HG03159 (cell line): Measurements from ENCODE around the gene KICS2.
A peak's percentile ranks its signal among the peaks of the same experiment; 100 is the strongest.
"Not testable (repeated sequence)": the region's sequence is repeated elsewhere in the genome, so short reads cannot be mapped to it uniquely, and the experiment has no call there.

Experiments
- ATAC-seq: cut with Tn5 transposase; IDR thresholded peaks from one replicate; pipeline ENCODE4 v1.9.1; 2021; ENCODE audit warnings: mild to moderate bottlenecking, moderate library complexity; ENCODE audit not compliant: unreplicated experiment

Gene KICS2

DNA sequence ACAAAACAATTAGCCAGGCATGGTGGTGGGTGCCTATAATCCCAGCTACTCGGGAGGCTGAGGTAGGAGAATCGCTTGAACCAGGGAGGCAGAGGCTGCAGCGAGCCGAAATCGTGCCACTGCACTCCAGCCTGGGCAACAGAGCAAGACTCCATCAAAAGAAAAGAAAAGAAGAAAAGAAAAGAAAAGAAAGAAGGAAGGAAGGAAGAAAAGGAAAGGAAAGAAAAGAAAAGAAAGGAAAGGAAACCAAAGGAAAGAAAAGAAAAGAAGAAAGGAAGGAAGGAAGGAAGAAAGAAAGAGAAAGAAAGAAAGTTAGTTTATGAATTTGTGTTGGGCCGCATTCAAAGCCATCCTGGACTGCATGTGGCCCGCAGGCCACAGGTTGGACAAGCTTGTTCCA is 4.5 kb downstream of the KICS2 start:
- ATAC-seq: not testable (repeated sequence)

DNA sequence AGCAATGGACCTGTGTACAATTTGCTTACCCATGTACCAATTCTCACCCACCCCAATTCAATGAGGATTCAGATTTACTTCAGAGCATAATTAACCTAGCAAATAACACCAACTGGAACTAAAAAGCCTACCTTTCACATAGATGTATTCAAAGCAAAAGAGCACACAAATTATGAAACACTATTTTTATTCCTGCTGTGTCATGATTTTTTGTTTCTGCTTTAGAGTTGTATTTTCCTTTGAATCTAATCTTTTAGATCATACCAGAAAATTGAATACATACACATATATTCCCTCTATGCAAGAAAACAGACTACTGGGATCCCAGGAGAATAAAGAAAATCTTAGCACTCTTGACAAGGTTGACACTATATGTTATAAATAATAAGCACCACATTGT is 5.9 kb downstream of the KICS2 start:
- ATAC-seq: no peak

DNA sequence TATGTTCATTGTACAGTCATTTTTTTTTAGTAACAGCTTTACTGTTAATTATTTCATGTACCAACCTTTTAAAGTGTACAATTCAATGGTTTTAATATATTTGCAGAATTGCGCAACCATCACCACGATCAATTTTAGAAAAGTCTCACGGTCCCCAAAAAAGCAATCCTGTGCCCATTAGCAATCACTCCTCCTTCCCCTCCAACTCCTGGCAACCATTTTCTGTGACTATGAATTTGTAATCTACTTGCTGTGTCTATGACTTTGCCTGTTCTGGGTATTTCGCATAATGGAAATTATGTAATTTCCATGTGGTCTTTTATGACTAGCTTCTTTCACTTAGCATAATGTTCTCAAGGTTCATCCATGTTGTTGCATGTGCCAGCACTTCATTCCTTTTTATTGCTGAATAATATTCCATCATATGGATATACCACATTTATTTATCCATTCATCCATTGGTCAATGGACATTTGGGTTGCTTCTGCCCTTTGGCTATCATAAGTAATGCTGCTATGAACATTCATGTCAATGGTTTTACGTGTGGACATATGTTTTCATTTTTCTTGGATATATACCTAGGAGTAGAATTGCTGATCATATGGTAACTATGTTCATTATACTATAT is 9.9 kb downstream of the KICS2 start:
- ATAC-seq: no peak

DNA sequence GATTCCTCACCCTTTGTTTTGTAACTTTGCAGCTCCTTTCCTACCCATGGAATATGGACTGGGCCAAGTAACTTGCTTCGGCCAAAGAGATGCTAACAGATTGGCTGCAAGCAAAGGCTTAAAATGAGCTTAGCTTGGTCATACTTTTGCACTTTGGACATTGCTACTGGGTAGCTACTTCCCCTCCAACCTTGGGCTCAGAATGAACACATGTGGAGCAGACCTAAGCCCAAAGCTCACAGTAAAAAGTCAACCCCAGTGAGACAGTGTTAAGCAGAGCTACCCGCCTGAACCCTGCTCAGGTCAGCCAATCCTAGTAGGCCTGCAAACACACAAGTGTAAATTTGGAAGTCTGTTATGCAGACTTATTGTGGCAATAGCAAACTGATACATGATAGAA is 14.6 kb downstream of the KICS2 start:
- no peak for ATAC-seq

DNA sequence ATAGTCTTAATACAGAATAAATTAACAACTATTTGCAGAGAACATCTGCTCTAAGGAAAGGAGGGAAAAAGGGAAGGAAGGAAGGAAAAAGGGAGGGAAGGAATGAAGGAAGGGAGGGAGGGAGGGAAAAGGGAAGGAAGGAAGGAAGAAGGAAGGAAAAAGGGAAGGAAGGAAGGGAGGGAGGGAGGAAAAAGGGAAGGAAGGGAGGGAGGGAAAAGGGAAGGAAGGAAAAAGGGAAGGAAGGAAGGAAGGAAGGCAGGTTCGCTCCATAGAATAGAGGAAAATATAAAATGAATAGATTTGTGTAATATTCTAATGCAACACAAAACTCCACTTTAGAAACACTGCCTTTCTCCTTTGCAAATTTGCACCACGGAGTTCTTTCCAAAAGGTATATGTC is 16.6 kb downstream of the KICS2 start:
- no peak for ATAC-seq

DNA sequence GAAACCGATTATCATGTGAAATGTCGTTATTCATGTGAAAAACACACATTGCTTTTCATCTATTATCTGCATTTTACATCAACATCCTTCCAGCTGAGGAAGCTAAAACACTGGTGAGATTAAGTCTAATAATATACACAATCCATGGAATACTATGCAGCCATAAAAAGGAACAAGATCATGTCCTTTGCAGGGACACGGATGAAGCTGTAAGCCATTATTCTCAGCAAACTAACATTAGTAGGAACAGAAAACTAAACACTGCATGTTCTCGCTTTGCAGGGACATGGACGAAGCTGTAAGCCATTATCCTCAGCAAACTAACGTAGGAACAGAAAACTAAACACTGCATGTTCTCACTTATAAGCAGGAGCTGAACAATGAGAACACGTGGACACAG is 18.3 kb downstream of the KICS2 start:
- no peak for ATAC-seq

DNA sequence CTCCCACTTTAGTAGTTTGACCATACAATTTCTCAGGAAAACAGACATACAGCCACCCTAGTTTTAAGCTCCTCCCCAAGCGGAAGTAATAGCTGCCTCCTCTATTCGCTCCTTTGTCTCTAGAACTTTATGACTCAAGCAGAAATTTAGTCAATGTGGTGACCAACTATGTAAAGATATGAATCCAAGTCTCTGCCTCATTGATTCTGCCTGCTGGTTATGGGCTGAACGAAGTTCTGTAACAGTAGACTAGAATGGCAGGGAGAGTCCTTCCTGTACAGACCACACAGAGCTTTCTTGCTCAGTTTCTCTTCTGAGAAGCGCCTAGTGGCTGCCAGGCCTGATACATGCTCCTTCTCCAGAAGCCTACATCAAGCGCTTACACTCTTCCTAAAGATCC is 19.1 kb downstream of the KICS2 start:
- no peak for ATAC-seq

DNA sequence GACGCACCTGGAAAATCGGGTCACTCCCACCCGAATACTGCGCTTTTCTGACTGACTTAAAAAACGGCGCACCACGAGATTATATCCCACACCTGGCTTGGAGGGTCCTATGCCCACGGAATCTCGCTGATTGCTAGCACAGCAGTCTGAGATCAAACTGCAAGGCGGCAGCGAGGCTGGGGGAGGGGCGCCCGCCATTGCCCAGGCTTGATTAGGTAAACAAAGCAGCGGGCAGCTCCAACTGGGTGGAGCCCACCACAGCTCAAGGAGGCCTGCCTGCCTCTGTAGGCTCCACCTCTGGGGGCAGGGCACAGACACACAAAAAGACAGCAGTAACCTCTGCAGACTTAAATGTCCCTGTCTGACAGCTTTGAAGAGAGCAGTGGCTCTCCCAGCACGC is 26.3 kb downstream of the KICS2 start:
- not testable (repeated sequence) for ATAC-seq

DNA sequence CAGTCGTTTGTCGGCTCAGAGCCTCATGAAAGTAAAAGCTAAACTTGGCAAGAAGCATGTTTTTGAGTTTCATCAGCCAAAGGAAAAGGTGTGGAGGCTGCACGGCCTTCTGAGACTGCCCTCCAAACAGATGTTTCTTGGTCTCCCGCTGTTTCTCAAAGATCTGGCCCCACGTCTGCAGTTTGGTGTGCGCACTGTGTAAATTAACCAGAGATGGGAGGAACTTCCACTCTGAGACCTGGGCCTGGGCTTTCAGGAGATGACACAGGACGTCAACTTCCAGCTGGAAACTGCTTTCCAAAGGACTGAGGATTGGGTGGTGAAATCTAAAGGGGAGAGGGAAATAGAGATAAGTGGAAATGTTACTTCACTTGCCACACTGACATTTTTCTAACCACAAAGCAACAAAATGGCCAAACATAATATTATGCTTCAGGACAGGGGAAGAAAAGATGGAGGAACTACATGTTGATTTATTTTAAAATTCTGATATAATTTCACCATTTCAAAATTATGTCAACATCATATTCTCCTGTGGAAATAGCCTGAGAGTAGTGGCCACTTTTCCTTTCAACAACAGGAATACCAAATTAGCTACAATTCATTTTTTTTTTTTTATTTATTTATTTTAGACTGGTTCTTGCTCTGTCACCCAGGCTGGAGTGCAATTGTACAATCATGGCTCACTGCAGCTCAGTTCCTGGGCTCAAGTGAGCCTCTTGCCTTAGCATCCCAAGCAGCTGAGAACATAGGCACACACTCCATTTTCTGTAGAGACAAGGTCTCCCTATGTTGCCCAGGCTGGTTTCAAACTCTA is 27.6 kb downstream of the KICS2 start:
- ATAC-seq: no peak

DNA sequence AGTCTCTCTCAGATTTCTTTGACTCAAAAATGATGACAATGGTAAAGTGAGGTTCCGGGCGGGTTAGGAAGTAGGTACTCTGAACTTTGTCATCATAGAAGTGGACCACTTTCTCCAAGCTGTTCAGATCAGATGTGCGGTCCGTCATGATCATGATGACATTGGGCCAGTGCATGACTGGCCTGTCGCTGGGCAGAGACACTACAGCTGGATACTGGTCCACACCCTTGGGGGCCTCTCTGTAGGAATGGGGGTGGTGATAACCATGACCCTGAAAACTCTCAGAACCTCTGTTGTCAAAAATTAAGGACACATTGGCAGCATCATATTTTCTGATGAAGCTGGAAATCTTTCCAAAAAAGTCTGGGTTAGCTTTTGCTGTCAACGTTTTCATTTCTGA is 28.2 kb downstream of the KICS2 start:
- no peak for ATAC-seq

DNA sequence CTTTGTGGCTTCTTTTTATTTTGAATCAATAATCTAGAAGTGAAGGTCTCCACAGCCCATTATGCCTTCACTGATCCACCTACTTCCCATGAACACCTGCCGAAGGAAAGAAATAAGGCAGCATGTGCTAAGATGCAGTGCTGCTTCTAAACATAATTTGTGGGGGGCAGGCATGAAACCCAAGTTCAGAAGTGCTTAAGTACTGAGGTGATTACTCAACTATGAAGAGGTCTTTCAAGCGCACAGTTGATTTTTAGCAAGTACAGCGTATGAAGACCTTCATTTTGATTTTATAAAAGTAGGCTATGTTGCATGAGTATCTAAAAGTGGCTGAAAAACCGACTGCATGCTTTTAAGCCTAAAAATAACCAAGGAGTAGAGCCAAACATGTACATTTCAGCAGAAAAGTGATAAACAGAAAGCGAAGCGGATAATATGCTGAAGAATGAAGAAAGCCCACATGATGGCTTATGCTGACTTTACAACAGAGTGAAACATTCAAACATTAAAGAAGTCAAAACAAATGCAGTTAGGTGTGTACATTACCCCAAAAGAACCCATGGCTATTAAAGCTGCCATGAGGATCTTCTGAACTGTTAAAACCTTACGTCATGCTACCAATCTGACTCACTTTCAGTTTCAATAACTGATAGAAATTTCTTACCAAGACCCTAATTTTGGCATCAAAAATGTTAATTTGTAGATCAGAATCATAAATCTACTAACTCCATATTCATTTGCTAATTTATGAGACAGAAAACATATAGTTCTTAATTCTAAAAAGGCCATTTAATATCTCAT is 29.3 kb downstream of the KICS2 start:
- ATAC-seq: peak; percentile 97

DNA sequence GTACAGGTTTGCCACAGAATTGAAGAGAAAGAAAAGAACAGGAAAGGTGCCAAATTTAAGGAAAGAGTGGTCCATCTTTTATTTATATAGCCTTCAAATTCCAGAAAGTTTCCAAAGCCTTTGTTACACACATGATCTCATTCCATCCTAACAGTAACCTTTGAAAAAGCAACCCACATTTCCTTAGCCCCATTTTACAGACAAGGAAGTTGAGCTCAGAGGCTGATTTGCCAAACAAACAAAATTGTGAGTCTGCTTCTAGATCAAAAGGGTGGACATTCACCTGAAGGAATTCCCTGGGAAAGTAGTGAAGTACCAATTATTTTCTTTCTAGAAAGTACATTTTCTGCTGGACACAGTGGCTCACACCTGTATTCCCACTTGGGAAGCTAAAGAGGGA is 32.0 kb downstream of the KICS2 start:
- no peak for ATAC-seq

DNA sequence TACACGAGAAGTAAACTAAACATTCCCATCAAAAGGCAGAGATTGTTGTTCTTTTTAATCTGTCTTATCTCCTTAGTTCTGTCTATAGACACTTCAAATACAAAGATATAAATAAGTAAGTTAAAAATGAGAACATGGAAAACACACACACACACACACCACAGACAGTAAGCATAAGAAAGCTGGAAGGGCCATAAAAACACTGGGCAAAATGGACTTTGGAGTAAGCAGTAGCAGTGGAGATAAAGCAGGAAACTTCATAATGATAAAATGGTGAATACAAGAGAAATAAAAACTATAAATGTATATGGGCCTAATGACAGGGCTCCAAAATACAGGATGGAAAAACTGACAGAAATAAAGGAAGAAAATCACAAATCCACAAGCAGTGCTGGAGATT is 32.6 kb downstream of the KICS2 start:
- ATAC-seq: no peak

DNA sequence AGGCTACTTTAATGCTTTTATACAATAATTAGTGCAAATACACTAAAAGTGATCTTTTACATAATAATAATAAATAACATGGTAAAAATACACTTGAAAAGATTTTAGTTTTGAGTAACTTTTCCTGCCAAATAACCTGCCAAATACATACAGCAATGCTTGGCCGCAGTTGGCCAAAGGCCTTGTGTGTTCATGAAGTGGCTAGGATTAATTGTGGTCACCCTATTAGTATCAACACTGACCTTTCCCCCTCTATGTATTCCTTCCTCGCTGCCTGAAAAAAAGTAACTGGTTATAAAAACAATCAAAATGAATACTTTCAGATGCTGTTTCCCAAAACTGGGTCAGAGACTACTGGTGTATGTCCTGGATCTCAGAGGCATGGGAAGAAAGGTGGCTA is 34.3 kb downstream of the KICS2 start:
- no peak for ATAC-seq

DNA sequence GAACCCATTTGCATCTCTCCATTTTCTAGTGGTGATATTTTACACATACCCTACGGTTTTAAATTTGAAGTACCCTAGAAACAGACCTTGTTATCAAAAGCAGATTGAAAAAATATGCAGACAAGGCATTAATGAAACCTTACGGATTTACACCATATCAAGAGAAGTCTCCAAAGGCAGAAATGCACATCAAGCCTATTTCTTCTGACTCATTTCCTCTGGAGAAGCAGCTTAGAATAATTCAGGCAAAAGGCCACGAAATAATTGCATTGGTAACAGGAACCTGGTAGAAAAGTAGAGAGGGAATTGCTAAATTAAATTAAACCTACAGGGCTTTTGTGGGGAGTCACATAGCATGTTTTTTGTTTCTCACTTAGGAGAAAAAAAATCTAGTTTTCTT is 34.7 kb downstream of the KICS2 start:
- ATAC-seq: no peak

DNA sequence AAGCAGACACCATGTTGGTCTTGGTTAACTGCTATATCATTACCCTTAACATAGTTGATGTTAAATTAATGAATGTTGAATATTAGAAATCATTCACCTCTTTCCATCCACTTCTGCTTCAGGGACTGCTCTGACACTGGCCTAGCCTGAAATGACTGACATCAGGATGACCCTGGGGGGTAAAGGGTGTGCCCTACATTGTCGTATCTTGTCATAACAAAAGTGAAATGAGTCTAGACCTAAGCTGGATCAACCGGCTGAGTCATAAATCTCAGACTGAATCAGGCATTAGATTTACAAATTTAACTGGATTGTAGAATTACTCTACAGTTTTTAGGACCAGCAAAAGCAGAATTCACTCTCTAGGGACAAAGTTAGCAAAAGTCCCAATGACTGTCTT is 35.3 kb downstream of the KICS2 start:
- peak; percentile 90 for ATAC-seq

DNA sequence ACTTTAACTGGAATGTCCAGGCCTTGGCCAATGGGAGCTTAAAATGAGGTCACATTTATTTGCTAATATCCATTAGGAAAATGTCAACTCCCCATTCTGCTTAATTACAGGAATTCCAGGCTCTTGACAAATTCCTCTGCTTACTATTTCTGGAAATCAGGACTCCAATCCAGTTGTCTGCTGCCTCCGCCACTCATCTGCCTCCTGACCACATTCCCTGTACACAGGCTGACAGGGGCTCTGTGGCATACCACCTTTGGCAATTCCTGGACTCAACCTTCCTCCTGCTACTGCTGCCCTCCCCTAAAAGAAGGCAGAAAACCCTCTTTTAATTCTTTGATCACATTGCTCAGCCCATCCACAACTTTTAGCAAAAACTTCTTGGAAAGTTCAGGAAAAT is 37.9 kb downstream of the KICS2 start:
- ATAC-seq: no peak

DNA sequence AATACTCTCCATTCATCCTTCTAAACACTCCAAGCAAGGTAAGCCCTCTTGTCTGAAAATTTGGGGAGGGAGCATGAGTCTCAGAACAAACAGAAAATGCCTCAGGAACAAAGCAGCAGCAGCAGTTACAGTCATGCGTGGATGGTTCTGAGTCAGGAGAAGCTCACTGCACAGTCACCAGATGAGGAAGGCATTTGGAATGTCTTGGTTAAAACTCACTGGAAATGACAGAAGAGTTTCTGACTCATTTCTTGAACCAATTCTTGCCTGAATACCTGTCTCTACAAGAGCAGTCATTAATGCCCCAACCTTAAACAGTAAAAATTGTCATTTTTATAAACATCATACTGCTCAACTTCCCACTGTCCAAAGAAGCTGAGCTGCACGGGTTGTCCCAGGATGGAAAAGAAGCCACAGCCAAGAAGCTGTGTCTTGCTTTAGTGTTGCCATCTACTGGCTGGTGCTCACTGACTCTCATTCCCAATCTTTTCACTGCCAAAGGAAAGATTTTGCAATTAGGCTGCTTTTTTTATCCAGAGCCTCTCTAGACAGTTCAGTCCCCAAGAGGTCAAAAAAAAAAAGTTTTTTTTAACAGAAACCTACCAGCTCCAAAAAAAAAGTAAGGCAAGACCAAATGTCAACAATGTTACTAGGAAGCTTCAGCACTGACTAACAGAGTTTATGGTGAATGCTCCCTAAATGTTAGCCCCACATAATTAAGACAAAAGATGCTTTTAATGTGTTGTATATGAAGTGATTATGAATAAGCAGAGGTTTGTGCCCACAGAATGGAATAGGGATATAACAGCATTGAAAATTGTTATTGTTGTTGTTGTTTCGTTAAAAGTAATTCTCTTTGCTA is 40.4 kb downstream of the KICS2 start:
- no peak for ATAC-seq

DNA sequence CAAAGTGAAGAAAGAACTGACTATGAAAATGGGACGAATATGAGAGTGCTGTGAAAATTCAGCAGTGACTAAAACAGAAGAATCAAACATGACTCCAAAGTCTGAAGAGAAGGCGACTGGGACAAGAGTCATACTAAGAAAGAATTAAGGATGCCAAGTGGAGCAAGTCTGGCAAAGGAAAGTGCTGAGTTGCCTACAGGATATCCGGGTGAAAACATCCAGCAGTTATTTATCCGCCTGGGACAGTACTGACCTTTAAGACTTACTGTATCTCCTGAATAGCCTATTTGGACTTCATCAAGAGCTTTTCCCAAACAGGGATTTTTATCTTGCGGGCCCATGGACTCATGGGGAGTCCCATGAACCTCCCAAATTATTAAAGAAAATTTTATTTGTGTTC is 41.1 kb downstream of the KICS2 start:
- no peak for ATAC-seq

DNA sequence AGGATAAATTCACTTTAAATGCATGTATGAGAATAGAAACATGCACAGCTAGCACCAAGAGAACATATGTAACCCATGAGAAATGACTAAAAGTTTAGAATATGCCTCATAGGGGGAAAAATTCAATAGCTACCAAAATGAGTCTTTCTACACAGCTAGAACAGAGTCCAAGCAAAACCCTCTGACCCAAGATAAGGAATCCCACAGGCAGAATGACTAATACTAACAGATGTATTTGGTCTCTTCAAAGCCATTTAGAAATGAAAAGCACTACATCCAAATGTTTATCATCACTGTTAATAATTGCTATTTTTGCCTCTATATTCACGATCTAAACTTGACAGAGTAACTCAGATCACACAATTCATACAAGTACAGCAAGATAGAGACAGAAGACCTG is 44.0 kb downstream of the KICS2 start:
- ATAC-seq: no peak

DNA sequence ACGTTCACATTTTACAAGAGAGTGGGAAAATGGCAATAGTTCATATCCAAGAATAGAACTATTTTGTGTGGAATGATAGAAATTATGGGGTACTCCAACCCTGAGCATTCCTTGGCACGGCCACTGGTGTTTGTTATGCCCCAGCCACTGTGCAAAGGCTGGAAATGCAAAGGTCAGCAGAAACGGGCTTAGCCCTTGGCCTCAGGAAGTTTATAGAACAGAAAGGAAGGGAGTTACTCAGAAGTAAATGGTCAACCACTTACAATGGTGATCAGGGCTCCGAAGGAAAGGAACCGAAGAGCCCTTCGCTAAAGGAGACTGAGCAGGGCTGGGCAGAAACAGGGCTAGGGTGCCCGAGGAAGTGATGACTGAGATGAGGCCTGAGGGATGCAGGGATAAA is 45.1 kb downstream of the KICS2 start:
- ATAC-seq: no peak
